Superior temporal gyrus (tissue), 1 donor: Measurements from ENCODE around the gene APOBEC3B.
"Not testable (repeated sequence)": the region's sequence is repeated elsewhere in the genome, so short reads cannot be mapped to it uniquely, and the experiment has no call there.

ENCODE experiments used
- DNase-seq: peaks from one replicate; pipeline ENCODE4 v3.0.0-alpha.2; 2016; ENCODE audit errors: extremely low spot score

The APOBEC3B gene

DNA sequence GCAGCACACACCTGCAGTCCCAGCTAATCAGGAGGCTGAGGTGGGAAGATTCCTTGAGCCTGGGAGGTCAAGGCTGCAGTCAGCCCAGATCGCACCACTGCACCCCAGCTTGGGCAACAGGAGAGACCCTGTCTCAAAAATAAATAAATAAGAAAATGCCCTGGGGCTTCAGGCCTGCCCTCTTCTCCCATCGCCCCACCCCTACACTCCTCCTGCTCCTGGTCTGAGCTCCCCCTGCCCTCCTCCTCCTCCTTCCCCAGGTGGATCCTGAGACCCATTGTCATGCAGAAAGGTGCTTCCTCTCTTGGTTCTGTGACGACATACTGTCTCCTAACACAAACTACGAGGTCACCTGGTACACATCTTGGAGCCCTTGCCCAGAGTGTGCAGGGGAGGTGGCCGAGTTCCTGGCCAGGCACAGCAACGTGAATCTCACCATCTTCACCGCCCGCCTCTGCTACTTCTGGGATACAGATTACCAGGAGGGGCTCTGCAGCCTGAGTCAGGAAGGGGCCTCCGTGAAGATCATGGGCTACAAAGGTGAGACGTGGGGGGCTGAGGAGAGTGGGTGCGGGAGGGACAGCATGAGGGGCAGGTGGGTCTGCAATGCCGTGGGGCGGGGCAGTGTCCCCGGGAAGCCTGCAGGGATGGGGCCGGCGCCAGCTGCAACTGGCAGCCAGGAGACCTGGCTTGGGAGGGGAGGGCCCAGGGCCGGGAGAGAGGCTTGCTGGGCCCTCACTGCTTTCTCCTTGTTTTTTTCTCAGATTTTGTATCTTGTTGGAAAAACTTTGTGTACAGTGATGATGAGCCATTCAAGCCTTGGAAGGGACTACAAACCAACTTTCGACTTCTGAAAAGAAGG is 49.5 kb downstream of the APOBEC3B start:
- DNase-seq = not testable (repeated sequence)

DNA sequence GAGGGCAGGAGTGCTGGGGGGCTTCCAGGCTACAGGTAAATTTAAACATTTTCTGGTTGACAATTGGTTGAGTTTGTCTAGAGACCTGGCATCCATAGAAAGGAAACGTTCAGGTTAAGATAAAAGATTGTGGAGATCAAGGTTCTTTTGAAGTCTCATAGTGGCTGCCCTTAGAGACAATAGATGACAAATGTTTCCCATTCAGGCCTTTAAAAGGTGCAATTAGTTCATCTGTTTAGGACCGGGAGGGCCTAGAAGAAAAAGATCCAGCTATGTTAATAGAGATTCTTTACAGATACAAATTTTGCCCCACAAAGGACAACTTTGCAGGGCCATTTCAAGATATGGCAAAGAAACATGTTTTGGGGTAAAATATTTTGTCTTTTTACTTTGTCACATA is 54.9 kb downstream of the APOBEC3B start:
- DNase-seq = not testable (repeated sequence)

DNA sequence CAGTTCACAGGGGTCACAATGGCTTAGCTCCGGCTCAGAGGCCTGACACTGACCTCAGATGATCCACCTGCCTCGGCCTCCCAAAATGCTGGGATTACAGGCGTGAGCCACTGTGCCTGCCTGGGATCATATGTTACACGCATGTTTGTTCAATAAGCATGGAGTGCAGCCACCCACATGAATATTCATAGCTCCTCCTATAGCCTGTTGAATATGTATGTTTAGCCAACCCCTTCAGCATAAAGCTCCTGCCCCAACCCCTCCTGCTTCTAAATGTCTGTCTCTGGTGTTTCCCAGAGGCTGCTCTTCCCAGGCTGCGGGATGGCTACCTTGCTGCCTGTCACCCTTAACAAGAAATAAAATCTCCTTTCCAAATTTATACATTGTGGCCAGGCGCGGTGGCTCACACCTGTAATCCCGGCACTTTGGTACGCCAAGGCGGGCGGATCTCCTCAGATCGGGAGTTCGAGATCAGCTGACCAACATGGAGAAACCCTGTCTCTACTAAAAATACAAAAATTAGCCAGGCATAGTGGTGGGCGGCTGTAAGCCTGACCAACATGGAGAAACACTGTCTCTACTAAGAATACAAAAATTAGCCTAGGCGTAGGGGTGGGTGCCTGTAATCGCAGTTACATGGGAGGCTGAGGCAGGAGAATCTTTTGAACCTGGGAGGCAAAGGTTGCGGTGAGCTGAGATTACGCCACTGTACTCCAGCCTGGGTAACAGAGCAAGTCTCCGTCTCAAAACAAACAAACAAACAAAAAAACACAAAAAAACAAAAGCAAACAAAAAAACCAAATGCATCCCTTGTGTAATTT is 57.4 kb downstream of the APOBEC3B start:
- DNase-seq = no peak

DNA sequence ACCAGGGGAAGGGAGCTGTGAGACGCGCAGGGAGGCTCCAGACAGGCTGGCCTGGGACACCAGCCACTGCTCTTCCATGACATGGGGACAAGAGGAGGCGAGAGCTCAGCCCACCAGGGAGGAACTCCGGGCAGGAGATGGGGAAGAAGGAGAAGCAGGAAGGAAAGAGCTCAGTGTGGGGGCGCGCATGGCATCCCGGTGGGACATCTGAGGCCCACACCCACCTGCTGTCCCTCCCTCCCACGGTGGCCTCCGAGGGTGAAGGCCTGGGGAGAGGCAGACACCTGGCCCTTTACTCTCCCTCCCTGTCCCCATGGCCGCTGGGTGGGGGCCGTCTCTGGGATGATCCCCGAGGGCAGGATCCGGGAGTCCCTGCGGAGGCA is 58.0 kb downstream of the APOBEC3B start:
- DNase-seq = not testable (repeated sequence)

DNA sequence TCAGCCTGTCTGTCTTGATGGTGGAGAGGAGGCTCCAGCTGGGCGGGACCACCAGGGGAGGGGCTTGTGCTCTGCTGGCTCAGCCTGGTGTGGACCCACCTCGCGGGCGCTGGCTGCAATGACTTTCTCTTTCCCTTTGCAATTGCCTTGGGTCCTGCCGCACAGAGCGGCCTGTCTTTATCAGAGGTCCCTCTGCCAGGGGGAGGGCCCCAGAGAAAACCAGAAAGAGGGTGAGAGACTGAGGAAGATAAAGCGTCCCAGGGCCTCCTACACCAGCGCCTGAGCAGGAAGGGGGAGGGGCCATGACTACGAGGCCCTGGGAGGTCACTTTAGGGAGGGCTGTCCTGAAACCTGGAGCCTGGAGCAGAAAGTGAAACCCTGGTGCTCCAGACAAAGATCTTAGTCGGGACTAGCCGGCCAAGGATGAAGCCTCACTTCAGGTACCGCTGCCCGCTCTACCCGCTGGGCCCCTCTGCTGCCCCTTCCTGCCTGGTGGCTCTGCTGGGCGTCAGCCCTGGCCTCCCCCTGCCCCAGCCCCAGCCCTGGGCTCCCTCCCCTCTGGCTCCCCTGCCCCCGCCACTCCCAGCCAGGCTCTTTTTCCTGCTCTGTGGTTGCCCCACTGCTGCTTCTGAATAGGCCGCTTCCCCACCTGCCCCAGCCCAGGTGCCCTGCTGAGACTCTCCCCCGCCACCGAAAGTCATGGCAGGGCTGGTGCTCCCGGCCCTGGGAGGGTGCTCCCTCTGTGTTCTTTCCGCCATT is 58.6 kb downstream of the APOBEC3B start, which contains the start of gene APOBEC3F:
TSS of gene APOBEC3F (plus strand) at position 327 of the 759 bp plus-strand sequence. CDS start at position 424, 97 bp downstream.
- not testable (repeated sequence) for DNase-seq

DNA sequence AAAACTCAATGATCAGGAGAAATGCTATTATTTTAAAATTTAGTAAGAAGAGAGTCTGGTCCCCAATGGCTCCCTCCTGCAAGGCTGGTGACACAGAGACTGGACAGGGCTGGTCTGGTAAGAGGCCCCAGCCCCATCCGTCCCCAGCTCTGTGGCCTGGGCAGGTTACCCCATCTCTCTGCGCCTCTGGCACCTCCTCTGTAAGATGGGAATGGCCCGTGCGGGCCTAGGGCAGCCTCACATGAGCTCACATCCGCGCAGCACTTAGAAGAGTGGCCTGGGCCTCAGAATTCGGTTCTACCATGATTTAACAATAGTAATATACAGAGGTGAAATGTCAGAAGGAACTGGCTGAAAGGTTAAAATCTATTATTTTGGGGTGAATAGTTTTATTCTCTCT is 59.8 kb downstream of the APOBEC3B start:
- DNase-seq = no peak
